Body of pancreas (tissue), 4 donors: ENCODE data around the gene LRRN1. TPM values are rescaled to one million over a fixed set of nuclear protein-coding genes. Genes with fewer than 3 reads are reported as not detected.

ENCODE experiments used
- ATAC-seq: fragments of 150-250 bp; one replicate; pipeline ENCODE4 v1.9.1; 2016
- DNase-seq, 4 donors: peaks; one replicate each; pipeline ENCODE4 v3.0.0-alpha.2; 2019
- H3K27ac ChIP-seq, 4 donors: fragments of 200-600 bp; sonication (generic); 1 replicate in 3 of 4; 2 replicates in 1 of 4; pipeline versions ENCODE4 v1.5.1 to v1.6.1; 2016 to 2019; ENCODE audit warnings: mild to moderate bottlenecking in 1 of 4, mixed read lengths in 1 of 4, moderate library complexity in 1 of 4
- H3K27me3 ChIP-seq, 2 donors: fragments of 200-600 bp; sonication (generic); one replicate each; pipeline ENCODE4 v1.6.0; 2016; ENCODE audit warnings: mild to moderate bottlenecking in 1 of 2
- H3K36me3 ChIP-seq, 2 donors: fragments of 200-600 bp; sonication (generic); replicated peaks in 1 of 2; 2 replicates each; pipeline ENCODE4 v1.5.1; 2016; ENCODE audit warnings: low read depth in 2 of 2; ENCODE audit not compliant: insufficient read depth in 1 of 2
- H3K4me1 ChIP-seq: fragments of 200-600 bp; sonication (generic); one replicate; pipeline ENCODE4 v1.6.0; 2016
- H3K4me3 ChIP-seq, 2 donors: fragments of 200-600 bp; sonication (generic); 1 replicate in 1 of 2; 2 replicates in 1 of 2; pipeline ENCODE4 v1.5.1; 2016 to 2019
- H3K9me3 ChIP-seq, 3 donors: fragments of 200-600 bp; sonication (generic); 1 replicate in 2 of 3; 2 replicates in 1 of 3; pipeline ENCODE4 v1.5.1; 2016
- CTCF ChIP-seq, 7 experiments: fragments of 450-650 bp in 4 of 7; fragments of 200-600 bp in 3 of 7; sonication (generic) in 3 of 7; IDR thresholded peaks; one replicate each; pipeline ENCODE4 v1.5.1; 2016 to 2019; ENCODE audit warnings: antibody characterized with exemption in 7 of 7
- POLR2A ChIP-seq, 3 donors: fragments of 450-650 bp; IDR thresholded peaks; one replicate each; pipeline ENCODE4 v1.6.1; 2016; ENCODE audit warnings: antibody characterized with exemption in 3 of 3, mild to moderate bottlenecking in 2 of 3
- WGBS, 2 donors: methylation state at CpG; one replicate each; pipeline ENCODE4 v1.1.5; 2017; 5-methylcytosine and 5-hydroxymethylcytosine counted together
- intact Hi-C: fragments of 100-400 bp; cut with DNase I; formaldehyde crosslinking; loops from one replicate; pipeline ENCODE4 v1.15.1; 2023
- total RNA-seq, 2 donors: library from RNA; depleted of rRNA; stranded (reverse); fragments of >200 nt; gene quantifications; one replicate each; pipeline ENCODE4 v1.1.0, GENCODE V29; 2016

Gene LRRN1
- total RNA-seq, 2 donors from 2014 or later: 1.6 to 7.5 TPM

- H3K36me3 ChIP-seq: no peaks in the 10 kb centered on the region
- no peaks in the 10 kb centered on the region for H3K9me3 ChIP-seq
- no peak overlapping the region for H3K4me3 ChIP-seq
- peaks cover 9% of the 10 kb centered on the region for H3K4me1 ChIP-seq
- intact Hi-C loops: no loop called here
- WGBS, 2 donors: 44 to 47% methylated on average over 8 of the region's 8 CpGs
- ATAC-seq (peak; percentile 75), DNase-seq (peak in 3 of 4 donors; percentile 18 to 35 (median 33))
- H3K27me3 ChIP-seq: no peaks in the 10 kb centered on the region
- no peak overlapping the region for H3K27ac ChIP-seq
- no peak for TF ChIP-seq POLR2A (IDR thresholded peaks at IDR 0.05)
- no peak for TF ChIP-seq CTCF (IDR thresholded peaks at IDR 0.05)
Measured at GRCh38 chr3:3847994-3848922, 49.0 kb downstream of the LRRN1 start.

GRCh38 chr3:3848923-3849275 lies 49.7 kb downstream of the LRRN1 start:
- no peak for ATAC-seq
- H3K27ac ChIP-seq: no peak overlapping the region
- H3K4me3 ChIP-seq: no peak overlapping the region
- peaks cover 9% of the 10 kb centered on the region for H3K4me1 ChIP-seq
- TF ChIP-seq POLR2A (IDR thresholded peaks at IDR 0.05) (no peak), CTCF (IDR thresholded peaks at IDR 0.05) (no peak)
- no peaks in the 10 kb centered on the region for H3K27me3 ChIP-seq
- WGBS, 2 donors: 89 to 91% methylated on average over 8 of the region's 8 CpGs
- intact Hi-C loops: no loop called here
- no peaks in the 10 kb centered on the region for H3K36me3 ChIP-seq
- H3K9me3 ChIP-seq: no peaks in the 10 kb centered on the region
- DNase-seq: no peak

GRCh38 chr3:3851621-3852323 lies 52.5 kb downstream of the LRRN1 start:
- no peak for TF ChIP-seq CTCF (IDR thresholded peaks at IDR 0.05)
- 92 to 97% methylated on average over 4 of the region's 4 CpGs for WGBS, 2 donors
- Histone ChIP-seq H3K4me3 (no peak overlapping the region), H3K27ac (no peak overlapping the region), H3K9me3 (no peaks in the 10 kb centered on the region), H3K27me3 (no peaks in the 10 kb centered on the region), H3K36me3 (no peaks in the 10 kb centered on the region), H3K4me1 (peaks cover 9% of the 10 kb centered on the region)
- ATAC-seq: no peak
- intact Hi-C loops: no loop called here
- no peak for DNase-seq

- H3K27ac ChIP-seq: no peak overlapping the region
- WGBS, 2 donors: 77 to 83% methylated on average over 1 of the region's 1 CpG
- no peaks in the 10 kb centered on the region for H3K9me3 ChIP-seq
- H3K4me3 ChIP-seq: no peak overlapping the region
- intact Hi-C loops: no loop called here
- TF ChIP-seq POLR2A (IDR thresholded peaks at IDR 0.05): no peak
- TF ChIP-seq CTCF (IDR thresholded peaks at IDR 0.05): no peak
- no peaks in the 10 kb centered on the region for H3K36me3 ChIP-seq
- ATAC-seq (no peak), DNase-seq (no peak)
- no peaks in the 10 kb centered on the region for H3K27me3 ChIP-seq
- H3K4me1 ChIP-seq: peaks cover 2% of the 10 kb centered on the region
Measured at GRCh38 chr3:3853544-3853943, 54.3 kb downstream of the LRRN1 start.
